SIG-M5 treated with dmso at 0.1 percent for 504 hours (cell line): ENCODE data around the gene CREBBP.
A peak's percentile ranks its signal among the peaks of the same experiment; 100 is the strongest.
"Not testable (repeated sequence)": the region's sequence is repeated elsewhere in the genome, so short reads cannot be mapped to it uniquely, and the experiment has no call there.

ENCODE experiments used
- DNase-seq: peaks from one replicate; lab custom pipeline; 2025; ENCODE audit not compliant: unreplicated experiment; lab: John Stamatoyannopoulos, UW

The CREBBP gene

DNA sequence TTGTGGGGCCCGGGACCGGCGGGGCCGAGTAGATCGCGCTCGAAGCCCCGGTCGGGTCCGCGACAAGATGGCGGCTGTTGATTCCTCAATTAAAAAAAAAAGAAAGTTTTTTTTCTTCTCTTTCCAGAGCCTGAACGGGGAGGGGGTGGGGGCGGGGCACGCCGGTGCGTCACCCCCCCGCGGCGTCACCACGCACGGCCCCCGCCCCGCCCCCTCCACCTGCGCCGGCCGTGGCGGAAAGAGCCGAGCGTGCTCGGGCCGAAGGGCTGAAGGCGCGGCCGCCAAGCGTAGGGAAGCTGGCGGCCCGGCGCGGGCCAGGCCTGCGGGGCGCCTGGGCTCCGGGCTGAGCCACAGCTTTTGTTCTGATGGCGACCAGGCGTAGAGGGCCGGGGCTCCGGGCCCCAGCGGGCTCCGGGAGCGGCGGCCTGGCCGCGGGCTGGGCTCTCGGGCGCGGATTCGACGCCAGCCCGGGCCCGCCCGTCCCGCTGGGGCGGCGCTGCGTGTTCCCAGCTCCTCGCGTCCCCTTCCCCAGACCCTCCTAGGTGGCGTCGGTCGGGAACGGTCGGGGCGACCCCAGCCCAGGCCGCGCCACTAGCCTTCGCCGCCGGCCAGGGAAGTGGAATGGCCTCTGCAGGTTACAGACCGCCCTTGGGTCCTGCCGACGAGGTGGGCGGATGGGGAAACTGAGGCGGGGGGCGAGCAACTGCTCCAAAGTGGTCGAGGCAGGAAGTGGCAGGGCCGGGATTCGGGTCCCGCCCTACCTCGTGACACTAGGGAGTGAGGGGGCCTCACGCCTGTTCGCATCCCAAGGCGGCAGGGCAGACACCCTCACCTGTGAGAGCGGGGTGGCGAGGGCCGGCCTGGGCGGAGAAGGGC lies at the start of gene CREBBP:
Gene CREBBP, minus strand, starts transcription at position 91 of the 876 bp plus-strand sequence. CDS start 797 bp downstream, outside the sequence.
- peak; percentile 72 for DNase-seq

DNA sequence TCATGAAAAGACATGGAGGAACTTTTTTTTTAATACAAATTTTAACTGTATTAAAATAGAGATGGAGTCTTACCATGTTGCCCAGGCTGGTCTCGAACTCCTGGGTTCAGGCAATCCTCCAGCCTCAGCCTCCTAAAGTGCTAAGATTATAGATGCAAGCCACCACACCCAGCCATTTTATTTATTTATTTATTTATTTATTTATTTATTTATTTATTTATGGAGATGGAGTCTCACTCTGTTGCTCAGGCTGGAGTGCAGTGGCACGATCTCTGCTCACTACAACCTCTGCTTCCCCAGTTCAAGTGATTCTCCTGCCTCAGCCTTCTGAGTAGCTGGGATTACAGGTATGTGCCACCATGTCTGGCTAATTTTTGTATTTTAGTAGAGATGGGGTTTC lies 46.6 kb upstream of the CREBBP start:
- not testable (repeated sequence) for DNase-seq

DNA sequence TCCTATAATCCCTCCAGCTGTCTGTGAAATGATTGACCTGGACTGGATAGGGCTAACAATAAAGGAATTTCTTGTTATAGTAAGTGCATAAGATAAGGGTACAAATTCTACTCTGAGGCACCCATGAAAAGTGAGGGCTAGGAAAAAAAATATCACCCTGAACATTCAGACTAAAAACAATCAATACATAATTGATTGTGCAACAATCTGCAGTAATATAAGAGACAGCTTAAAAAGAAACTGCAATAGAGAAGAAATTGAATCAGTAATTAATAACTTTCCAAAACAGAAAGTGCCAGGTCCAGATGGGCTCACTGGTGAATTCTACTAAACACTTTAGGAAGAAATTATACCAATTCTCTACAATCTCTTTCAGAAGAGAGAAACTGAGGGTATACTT lies 44.2 kb upstream of the CREBBP start:
- DNase-seq, result no peak

DNA sequence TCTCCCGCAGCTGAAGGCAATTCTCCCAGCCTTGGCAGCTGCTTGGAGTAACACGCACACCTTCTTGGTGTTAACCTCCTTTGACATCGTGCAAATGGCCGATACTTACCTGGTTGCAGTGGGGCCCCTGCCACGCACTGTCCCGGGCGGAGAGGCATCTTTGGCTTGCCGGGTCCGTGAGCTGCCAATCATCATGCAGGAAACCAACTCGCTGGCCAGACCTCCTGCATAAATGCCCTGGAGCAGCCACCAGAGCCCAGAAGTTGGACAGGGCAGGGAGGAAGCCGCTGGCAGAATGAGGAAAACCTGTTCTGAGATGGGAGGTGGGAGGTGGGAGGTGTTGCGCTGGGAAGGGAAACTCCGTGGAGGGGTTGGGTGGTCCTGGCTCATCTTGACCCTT lies 41.7 kb upstream of the CREBBP start:
- no peak for DNase-seq

- no peak for DNase-seq
Measured at GRCh38 chr16:3920206-3920605, 39.7 kb upstream of the CREBBP start.

DNA sequence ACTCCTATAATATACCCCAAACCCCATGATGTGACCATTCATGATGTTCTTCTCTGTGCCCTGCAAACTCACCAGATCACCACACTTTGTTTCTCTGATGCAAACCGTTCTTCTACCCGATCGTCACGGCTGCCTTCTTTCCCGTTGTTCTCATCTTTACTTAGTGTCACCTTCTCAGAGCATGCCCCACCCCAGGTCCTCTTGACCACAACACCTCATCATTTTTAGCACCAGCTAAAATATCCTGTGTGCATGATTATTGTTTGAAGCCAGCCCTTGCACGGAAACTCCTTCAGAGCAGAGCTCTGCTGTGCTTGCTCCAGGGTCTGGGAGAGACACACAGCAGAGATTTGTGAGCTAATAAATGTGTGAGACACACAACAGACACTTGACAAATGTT lies 38.9 kb upstream of the CREBBP start:
- DNase-seq, result no peak

- no peak for DNase-seq
Measured at GRCh38 chr16:3915426-3916260, 35.1 kb upstream of the CREBBP start.

- DNase-seq, result no peak
Measured at GRCh38 chr16:3912897-3913296, 32.4 kb upstream of the CREBBP start.

DNA sequence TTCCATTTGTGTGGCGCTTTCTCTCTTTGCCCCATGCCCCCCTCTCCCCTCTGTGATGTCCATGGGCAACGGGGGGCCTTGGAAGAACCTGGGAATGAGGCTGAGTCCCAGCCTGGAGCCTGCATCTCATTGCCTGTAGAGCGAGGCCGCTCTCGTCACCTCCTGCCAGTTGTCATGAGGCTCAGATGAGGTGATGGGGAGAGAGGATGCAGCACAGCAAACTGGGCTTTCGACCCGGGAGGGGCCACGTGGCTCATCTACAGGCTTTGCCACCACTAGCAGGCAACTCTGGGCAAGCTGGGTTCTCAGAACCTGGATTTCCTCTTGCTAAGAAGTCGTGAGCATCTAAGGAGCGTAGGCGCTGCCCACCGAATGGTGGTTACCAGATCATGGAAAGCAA lies 31.9 kb upstream of the CREBBP start:
- no peak for DNase-seq

DNA sequence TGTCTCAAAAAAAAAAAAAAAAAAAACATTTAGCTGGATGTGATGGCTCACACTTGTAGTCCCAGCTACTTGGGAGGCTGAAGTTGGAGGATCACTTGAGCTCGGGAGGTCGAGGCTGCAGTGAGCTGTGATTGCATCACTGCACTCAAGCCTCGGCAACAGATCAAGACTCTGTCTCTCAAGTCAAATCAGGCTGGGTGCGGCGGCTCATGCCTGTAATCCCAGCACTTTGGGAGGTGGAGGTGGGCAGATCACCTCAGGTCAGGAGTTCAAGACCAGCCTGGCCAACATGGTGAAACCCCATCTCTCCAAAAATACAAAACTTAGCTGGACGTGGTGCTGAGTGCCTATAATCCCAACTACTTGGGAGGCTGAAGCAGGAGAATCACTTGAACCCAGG lies 31.2 kb upstream of the CREBBP start:
- not testable (repeated sequence) for DNase-seq

GRCh38 chr16:3909791-3910583 lies 29.5 kb upstream of the CREBBP start:
- no peak for DNase-seq

GRCh38 chr16:3908951-3909437 lies 28.5 kb upstream of the CREBBP start:
- DNase-seq, result no peak

DNA sequence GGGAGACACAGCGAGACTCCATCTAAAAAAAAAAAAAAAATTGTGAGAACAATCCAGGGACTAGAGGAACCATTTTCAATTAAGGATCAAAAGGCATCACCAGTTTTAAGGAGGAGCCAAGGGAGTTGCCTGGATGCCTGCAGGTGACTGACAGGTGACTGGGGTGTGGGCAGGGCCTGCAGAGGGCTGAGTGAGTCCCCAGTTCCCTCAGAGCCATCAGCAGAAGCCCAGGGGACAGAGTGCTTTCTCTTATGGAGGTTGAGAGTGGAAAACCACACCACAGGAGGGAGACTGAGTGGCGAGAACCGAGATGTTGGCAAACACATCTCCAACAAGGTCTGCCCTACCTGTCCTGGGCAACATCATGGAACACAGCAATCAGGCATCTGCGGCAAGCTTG lies 27.1 kb upstream of the CREBBP start:
- no peak for DNase-seq

GRCh38 chr16:3906363-3906762 lies 25.9 kb upstream of the CREBBP start:
- no peak for DNase-seq

GRCh38 chr16:3904875-3905274 lies 24.4 kb upstream of the CREBBP start:
- no peak for DNase-seq

- no peak for DNase-seq
Measured at GRCh38 chr16:3890091-3890490, 9.6 kb upstream of the CREBBP start.

GRCh38 chr16:3889059-3889458 lies 8.5 kb upstream of the CREBBP start:
- DNase-seq, result no peak

- not testable (repeated sequence) for DNase-seq
Measured at GRCh38 chr16:3885999-3886398, 5.5 kb upstream of the CREBBP start.

- DNase-seq, result no peak
Measured at GRCh38 chr16:3884398-3884797, 3.9 kb upstream of the CREBBP start.

DNA sequence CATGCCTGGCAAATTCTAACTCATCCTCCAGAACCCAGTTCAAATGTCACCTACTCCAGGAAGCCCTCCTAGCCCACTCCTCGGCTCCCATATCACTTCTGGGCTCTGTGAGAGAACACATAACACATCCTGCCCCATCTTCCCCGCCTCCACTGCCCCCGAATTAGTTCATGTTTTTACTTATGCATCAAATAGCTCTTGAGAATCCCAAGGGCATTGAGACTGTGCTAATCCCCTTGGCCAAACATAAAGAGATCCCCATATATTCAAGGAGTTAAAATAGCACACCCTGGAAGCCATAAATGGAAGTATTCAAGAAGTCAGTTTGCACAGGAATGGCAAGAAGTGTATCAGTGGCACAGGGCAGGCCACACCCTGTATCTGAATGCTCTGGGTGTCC lies 2.0 kb upstream of the CREBBP start:
- DNase-seq, result no peak

- no peak for DNase-seq
Measured at GRCh38 chr16:3881499-3881990, 1.0 kb upstream of the CREBBP start.
